Measurements from ENCODE around the gene PDYN. TPM values are rescaled to one million over a fixed set of nuclear protein-coding genes. Genes with fewer than 3 reads are reported as not detected.

The PDYN gene
- total RNA-seq, 1 donor from 2014 or later = not detected

DNA sequence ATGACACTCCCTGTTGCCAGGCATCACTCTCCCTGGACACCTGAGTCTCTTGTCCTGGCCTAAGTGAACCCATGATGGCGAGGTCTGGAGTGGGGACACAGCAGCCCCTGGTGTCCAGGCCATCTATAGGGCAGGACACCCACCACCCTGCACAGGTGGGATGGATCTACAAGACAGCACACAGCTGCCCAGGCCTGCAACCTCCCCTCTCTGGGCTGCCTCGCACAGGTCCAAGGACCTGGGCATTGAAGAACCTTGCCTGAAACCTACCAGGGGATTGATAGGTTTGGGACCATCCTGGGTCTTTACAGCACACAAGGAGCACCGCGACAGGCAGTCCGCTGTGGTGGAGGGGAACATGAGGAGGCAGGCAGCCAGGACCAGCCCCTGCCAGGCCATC lies 11.2 kb downstream of the PDYN start:
- Mint-ChIP-seq H3K36me3 (ENCODE audit: insufficient read depth) (no peaks in the 10 kb centered on the region), H3K27ac (no peak overlapping the region), H3K4me3 (ENCODE audit: low read depth) (no peak overlapping the region), H3K4me1 (ENCODE audit: low read depth) (no peaks in the 10 kb centered on the region), H3K27me3 (peaks cover 48% of the 10 kb centered on the region), H3K9me3 (ENCODE audit: low read depth) (no peaks in the 10 kb centered on the region)
- TF ChIP-seq, protein P1, sequence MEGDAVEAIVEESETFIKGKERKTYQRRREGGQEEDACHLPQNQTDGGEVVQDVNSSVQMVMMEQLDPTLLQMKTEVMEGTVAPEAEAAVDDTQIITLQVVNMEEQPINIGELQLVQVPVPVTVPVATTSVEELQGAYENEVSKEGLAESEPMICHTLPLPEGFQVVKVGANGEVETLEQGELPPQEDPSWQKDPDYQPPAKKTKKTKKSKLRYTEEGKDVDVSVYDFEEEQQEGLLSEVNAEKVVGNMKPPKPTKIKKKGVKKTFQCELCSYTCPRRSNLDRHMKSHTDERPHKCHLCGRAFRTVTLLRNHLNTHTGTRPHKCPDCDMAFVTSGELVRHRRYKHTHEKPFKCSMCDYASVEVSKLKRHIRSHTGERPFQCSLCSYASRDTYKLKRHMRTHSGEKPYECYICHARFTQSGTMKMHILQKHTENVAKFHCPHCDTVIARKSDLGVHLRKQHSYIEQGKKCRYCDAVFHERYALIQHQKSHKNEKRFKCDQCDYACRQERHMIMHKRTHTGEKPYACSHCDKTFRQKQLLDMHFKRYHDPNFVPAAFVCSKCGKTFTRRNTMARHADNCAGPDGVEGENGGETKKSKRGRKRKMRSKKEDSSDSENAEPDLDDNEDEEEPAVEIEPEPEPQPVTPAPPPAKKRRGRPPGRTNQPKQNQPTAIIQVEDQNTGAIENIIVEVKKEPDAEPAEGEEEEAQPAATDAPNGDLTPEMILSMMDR (IDR thresholded peaks at IDR 0.05; ENCODE audit: unreplicated experiment) = no peak
- no peak for DNase-seq (ENCODE audit: low spot score, unreplicated experiment)

DNA sequence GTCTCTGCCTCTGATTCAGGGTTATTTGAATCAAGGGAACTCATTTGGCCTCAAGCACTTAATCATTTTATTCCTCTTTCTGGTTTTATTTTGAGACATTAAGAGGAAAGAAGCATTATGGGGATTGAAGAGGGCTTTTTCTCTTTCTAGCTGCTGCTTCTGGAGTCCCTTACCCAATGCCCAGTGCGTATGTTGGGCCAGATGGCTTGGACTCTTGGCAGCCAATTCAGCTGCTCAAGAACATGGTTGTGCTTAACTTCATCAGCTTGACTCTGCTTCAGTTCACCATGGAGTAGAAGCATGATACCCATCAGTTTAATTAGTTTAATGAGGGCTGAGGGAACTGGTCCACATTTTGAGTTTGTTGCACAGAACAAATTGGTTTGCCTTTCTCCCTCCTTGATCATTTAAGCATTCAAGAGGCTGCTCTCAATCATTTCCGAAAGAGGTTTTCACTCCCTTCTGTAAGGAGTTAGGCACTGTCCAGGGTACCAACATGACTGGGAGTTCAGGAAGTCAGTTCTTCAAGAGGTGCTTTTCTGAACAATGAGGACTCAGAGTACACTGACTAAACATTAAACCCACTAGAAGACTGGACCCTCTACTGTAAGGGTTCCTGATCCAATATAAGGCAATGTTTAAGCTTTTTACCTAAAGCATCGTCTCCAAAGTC lies 14.6 kb downstream of the PDYN start:
- Mint-ChIP-seq H3K4me1 (ENCODE audit: low read depth) (no peaks in the 10 kb centered on the region), H3K9me3 (ENCODE audit: low read depth) (no peaks in the 10 kb centered on the region), H3K4me3 (ENCODE audit: low read depth) (no peak overlapping the region), H3K27ac (no peak overlapping the region), H3K36me3 (ENCODE audit: insufficient read depth) (no peaks in the 10 kb centered on the region), H3K27me3 (peaks cover 51% of the 10 kb centered on the region)
- DNase-seq (ENCODE audit: low spot score, unreplicated experiment) = no peak
- TF ChIP-seq, protein P1 (IDR thresholded peaks at IDR 0.05; ENCODE audit: unreplicated experiment) = no peak

DNA sequence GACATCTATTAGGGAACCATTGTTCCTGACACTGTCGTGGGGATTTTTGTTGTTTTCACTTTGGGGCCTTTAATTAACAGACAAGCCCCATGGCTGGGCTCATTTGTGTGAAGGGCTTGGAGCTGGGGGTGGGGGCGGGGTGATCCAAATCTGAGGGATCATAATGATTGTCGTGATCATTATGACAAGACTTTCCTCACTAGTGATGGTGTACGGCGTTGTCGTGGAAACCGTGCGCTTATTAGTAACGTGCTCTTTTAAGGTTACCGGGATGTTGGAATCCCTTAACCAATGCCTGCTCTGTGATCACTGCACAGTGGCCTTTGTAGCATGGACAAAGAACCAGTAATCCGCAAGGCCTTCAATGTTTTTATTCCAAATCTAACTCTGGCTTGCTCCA lies 18.6 kb downstream of the PDYN start:
- Mint-ChIP-seq H3K36me3 (ENCODE audit: insufficient read depth) (no peaks in the 10 kb centered on the region), H3K4me3 (ENCODE audit: low read depth) (no peak overlapping the region), H3K27me3 (peaks cover 51% of the 10 kb centered on the region), H3K27ac (no peak overlapping the region), H3K4me1 (ENCODE audit: low read depth) (no peaks in the 10 kb centered on the region), H3K9me3 (ENCODE audit: low read depth) (no peaks in the 10 kb centered on the region)
- TF ChIP-seq, protein P1 (IDR thresholded peaks at IDR 0.05; ENCODE audit: unreplicated experiment) = no peak
- no peak for DNase-seq (ENCODE audit: low spot score, unreplicated experiment)

DNA sequence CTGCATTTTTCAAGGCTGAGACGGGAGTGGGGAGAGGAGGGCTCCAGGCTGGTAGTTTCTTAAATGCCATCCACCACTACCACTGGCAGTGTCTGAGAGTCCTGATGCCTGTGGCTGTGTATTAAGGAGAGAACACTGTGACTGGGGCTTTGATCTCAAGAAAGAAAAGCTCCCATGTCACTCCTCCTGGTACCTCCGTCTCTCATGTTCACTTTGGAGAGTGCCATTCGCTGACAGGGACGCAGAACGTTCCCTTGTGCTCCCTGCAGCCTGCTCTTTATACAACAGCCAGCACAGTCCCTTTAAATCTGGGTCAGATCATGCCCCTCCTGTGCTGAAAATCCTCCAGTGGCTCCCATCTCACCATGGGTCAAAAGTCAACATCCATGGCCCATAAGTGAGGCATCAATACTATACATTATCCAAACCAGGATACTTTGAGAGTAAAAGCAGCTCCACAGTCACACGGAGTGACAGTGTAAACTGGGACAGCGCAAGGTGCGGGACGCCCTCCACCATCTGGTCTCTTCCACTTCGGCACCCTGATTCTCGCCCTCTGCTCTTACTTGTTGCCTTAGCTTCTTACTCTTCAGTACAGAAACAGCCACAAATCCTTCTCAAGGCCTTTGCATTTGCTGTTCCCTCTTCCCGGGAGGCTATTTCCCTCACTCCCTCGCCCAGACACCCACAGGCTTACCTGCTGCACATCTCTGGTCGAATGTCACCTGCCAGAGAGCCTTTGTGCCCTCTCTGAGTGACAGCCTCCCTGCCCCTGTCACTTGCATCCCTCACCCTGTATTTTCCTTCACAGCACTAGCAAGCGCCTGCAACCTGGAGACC lies 20.0 kb downstream of the PDYN start:
- no peaks in the 10 kb centered on the region for H3K4me1 Mint-ChIP-seq (ENCODE audit: low read depth)
- H3K27me3 Mint-ChIP-seq = peaks cover 39% of the 10 kb centered on the region
- TF ChIP-seq, protein P1 (IDR thresholded peaks at IDR 0.05; ENCODE audit: unreplicated experiment) = no peak
- DNase-seq (ENCODE audit: low spot score, unreplicated experiment) = no peak
- no peak overlapping the region for H3K27ac Mint-ChIP-seq
- no peak overlapping the region for H3K4me3 Mint-ChIP-seq (ENCODE audit: low read depth)
- no peaks in the 10 kb centered on the region for H3K9me3 Mint-ChIP-seq (ENCODE audit: low read depth)
- H3K36me3 Mint-ChIP-seq (ENCODE audit: insufficient read depth) = no peaks in the 10 kb centered on the region

DNA sequence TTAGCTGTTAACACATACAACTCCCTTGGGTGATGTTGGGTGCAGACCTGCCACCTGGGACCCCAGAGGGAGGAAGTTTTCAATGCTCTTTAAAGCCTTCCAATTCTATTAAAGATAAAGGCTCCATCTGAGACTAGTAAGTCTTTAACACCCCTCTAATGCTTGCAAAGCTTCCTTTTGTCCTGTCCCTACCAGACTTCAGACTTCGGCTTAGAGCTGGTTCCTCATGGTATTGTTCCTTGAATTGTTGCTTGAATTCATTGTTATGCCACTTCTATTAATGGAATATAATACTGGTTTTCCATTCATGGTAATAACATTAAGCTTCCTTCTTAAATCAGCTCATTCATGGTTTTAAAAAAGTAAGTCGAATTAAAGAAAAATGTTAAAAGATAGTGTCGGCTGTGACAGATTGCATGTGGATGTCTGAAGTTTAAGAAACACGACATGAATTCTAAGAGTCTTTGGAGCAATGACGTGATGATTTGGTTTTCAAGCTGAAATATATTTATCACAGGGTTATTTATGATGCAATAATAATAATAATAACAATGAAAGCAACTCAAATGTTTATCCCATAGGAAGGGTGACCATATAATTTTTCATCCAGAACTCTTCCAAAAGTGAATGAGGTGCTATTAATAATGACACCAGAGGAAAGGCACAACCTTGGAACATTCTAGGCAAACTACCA lies 21.8 kb downstream of the PDYN start:
- H3K27me3 Mint-ChIP-seq = peaks cover 35% of the 10 kb centered on the region
- no peak for DNase-seq (ENCODE audit: low spot score, unreplicated experiment)
- H3K9me3 Mint-ChIP-seq (ENCODE audit: low read depth) = no peaks in the 10 kb centered on the region
- H3K27ac Mint-ChIP-seq = no peak overlapping the region
- no peaks in the 10 kb centered on the region for H3K36me3 Mint-ChIP-seq (ENCODE audit: insufficient read depth)
- TF ChIP-seq, protein P1 (IDR thresholded peaks at IDR 0.05; ENCODE audit: unreplicated experiment) = no peak
- no peaks in the 10 kb centered on the region for H3K4me1 Mint-ChIP-seq (ENCODE audit: low read depth)
- H3K4me3 Mint-ChIP-seq (ENCODE audit: low read depth) = no peak overlapping the region

All from progenitor cell of endocrine pancreas (in vitro differentiated cells).